A673 (cell line): ENCODE data around the gene PKIB. TPM values are rescaled to one million over a fixed set of nuclear protein-coding genes. Genes with fewer than 3 reads are reported as not detected.

Experiments
- BruUV-seq: library from RNA; stranded (reverse); fragments of 400-500 nt; replicated peaks from 2 replicates; lab custom pipeline; 2021; lab: Mats Ljungman, UMichigan
- CTCF ChIA-PET: fragments of 300-600 bp; sonication (Branson Sonifier 250); formaldehyde crosslinking; loops from one replicate; lab custom pipeline; 2022; ENCODE audit warnings: antibody characterized with exemption; lab: Charles Lee
- POLR2A ChIA-PET: fragments of 300-600 bp; sonication (Branson Sonifier 250); formaldehyde crosslinking; loops from one replicate; lab custom pipeline; 2022; ENCODE audit warnings: antibody characterized with exemption; ENCODE audit not compliant: low non-redundant PET; lab: Charles Lee
- DNase-seq: peaks from one replicate; pipeline ENCODE4 v3.0.0-alpha.2; 2015; ENCODE audit warnings: low spot score
- H3K27ac ChIP-seq: fragments of 200-600 bp; sonication (generic); 2 replicates; pipeline ENCODE4 v1.5.1; 2016; ENCODE audit warnings: mixed run types, low read depth, mild to moderate bottlenecking, mixed read lengths, antibody characterized with exemption, low read length; ENCODE audit not compliant: poor library complexity, severe bottlenecking
- H3K27me3 ChIP-seq: fragments of 200-600 bp; sonication (generic); replicated peaks from 2 replicates; pipeline ENCODE4 v1.6.1; 2017; ENCODE audit warnings: mixed run types, low read depth, mild to moderate bottlenecking, mixed read lengths, antibody characterized with exemption, low read length; ENCODE audit not compliant: insufficient read depth, poor library complexity
- H3K36me3 ChIP-seq: fragments of 200-600 bp; sonication (generic); 2 replicates; pipeline ENCODE4 v1.6.1; 2016; ENCODE audit warnings: mixed run types, mild to moderate bottlenecking, mixed read lengths, antibody characterized with exemption, low read length; ENCODE audit not compliant: insufficient read depth, poor library complexity, severe bottlenecking
- H3K4me1 ChIP-seq: fragments of 200-600 bp; sonication (generic); 2 replicates; pipeline ENCODE4 v1.6.1; 2017; ENCODE audit warnings: mixed run types, mild to moderate bottlenecking, mixed read lengths, antibody characterized with exemption, low read length; ENCODE audit not compliant: insufficient read depth, poor library complexity, severe bottlenecking
- H3K4me3 ChIP-seq: fragments of 200-600 bp; sonication (generic); 2 replicates; pipeline ENCODE4 v1.5.1; 2016; ENCODE audit warnings: low read depth, mixed run types, mild to moderate bottlenecking, mixed read lengths, low read length; ENCODE audit not compliant: poor library complexity, severe bottlenecking
- H3K9me3 ChIP-seq: fragments of 200-600 bp; sonication (generic); 2 replicates; pipeline ENCODE4 v1.6.1; 2016; ENCODE audit warnings: mixed run types, low read depth, mild to moderate bottlenecking, mixed read lengths, antibody characterized with exemption, low read length; ENCODE audit not compliant: poor library complexity, severe bottlenecking
- CTCF ChIP-seq: fragments of 300-800, 200-600 bp; sonication (generic); conservative IDR thresholded peaks from 2 replicates; pipeline ENCODE4 v1.5.1; 2017; ENCODE audit warnings: low read depth, mild to moderate bottlenecking, antibody characterized with exemption, low read length, moderate library complexity, mixed read lengths
- EZH2 ChIP-seq: fragments of 200-600 bp; sonication (generic); IDR thresholded peaks from 2 replicates; pipeline ENCODE4 v1.6.1; 2017; ENCODE audit warnings: borderline replicate concordance, low read depth, mild to moderate bottlenecking, mixed read lengths, antibody characterized with exemption, low read length; ENCODE audit not compliant: poor library complexity, severe bottlenecking
- intact Hi-C: fragments of 100-400 bp; cut with micrococcal nuclease; formaldehyde crosslinking; loops from one replicate; pipeline ENCODE4 v1.10.0; 2022; ENCODE audit not compliant: unreplicated experiment
- total RNA-seq: library from RNA; stranded (reverse); gene quantifications from 2 replicates; pipeline ENCODE4 v1.2.3, GENCODE V29; 2021

PKIB gene
- total RNA-seq, 1 experiment from 2014 or later, result 11.5 TPM

GRCh38 chr6:122760330-122760729 lies 150.1 kb downstream of the PKIB start:
- Histone ChIP-seq H3K4me3 (no peak overlapping the region), H3K27ac (no peak overlapping the region), H3K27me3 (no peaks in the 10 kb centered on the region), H3K9me3 (no peaks in the 10 kb centered on the region), H3K4me1 (peaks cover 9% of the 10 kb centered on the region), H3K36me3 (no peaks in the 10 kb centered on the region)
- ChIA-PET POLR2A (no interaction called here), CTCF (no interaction called here)
- intact Hi-C loops, result no loop called here
- DNase-seq, result no peak
- TF ChIP-seq EZH2, result no peak
- no peak for TF ChIP-seq CTCF
- BruUV-seq, result no TSS peak

DNA sequence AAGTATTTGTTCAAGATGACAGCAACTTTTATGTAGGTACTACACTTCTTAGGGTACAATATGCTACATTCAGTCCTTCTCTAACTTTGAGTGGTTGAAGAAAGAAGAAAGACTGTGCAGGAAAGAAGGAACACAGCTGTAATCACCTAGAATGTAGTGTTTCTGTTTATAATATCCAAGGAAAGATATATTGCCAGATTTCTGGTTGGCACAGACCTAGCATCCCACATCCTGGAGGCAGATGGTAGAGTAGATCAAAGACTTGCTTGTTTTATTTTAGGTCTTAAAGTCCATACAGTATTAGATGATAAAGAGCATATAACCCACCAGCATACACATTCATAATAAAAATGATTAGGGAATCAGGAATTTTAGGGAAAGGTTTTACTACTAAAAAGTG lies 156.1 kb downstream of the PKIB start:
- no peak overlapping the region for H3K4me3 ChIP-seq
- H3K36me3 ChIP-seq, result no peaks in the 10 kb centered on the region
- no peaks in the 10 kb centered on the region for H3K9me3 ChIP-seq
- CTCF ChIA-PET, result no interaction called here
- no peak overlapping the region for H3K27ac ChIP-seq
- DNase-seq, result no peak
- no peaks in the 10 kb centered on the region for H3K4me1 ChIP-seq
- no peaks in the 10 kb centered on the region for H3K27me3 ChIP-seq
- POLR2A ChIA-PET, result no interaction called here
- BruUV-seq, result no TSS peak
- intact Hi-C loops, result no loop called here
- no peak for TF ChIP-seq EZH2

- intact Hi-C loops, result no loop called here
- no peaks in the 10 kb centered on the region for H3K27me3 ChIP-seq
- no peak overlapping the region for H3K27ac ChIP-seq
- no peak for DNase-seq
- ChIA-PET CTCF (no interaction called here), POLR2A (no interaction called here)
- TF ChIP-seq EZH2, result no peak
- no peak for TF ChIP-seq CTCF
- no peak overlapping the region for H3K4me3 ChIP-seq
- no peaks in the 10 kb centered on the region for H3K36me3 ChIP-seq
- H3K9me3 ChIP-seq, result no peaks in the 10 kb centered on the region
- H3K4me1 ChIP-seq, result no peaks in the 10 kb centered on the region
- BruUV-seq, result no TSS peak
Observed at GRCh38 chr6:122770835-122771601, 160.8 kb downstream of the PKIB start.
